ENCODE data around the gene HAUS8. TPM values are rescaled to one million over a fixed set of nuclear protein-coding genes. Genes with fewer than 3 reads are reported as not detected.

The HAUS8 gene
- total RNA-seq, 1 experiment from 2014 or later: 66.4 TPM

- no peaks in the 10 kb centered on the region for H3K36me3 ChIP-seq (ENCODE audit: insufficient read depth, low read length, poor library complexity, severe bottlenecking)
- TF ChIP-seq CTCF (conservative IDR thresholded peaks at IDR 0.05; ENCODE audit: low read depth, low read length) (no peak), EZH2 (IDR thresholded peaks at IDR 0.05; ENCODE audit: borderline replicate concordance, low read depth, low read length, poor library complexity, severe bottlenecking) (no peak)
- peaks cover 4% of the 10 kb centered on the region for H3K27me3 ChIP-seq (replicated peaks; ENCODE audit: insufficient read depth, low read depth, low read length, poor library complexity)
- no peaks in the 10 kb centered on the region for H3K4me1 ChIP-seq (ENCODE audit: insufficient read depth, low read length, poor library complexity, severe bottlenecking)
- intact Hi-C loops (cut with micrococcal nuclease; ENCODE audit: unreplicated experiment): no loop called here
- H3K4me3 ChIP-seq (ENCODE audit: low read depth, low read length, poor library complexity, severe bottlenecking): no peak overlapping the region
- BruUV-seq (replicated peaks): no TSS peak
- ChIA-PET POLR2A (ENCODE audit: low non-redundant PET) (no interaction called here), CTCF (no interaction called here)
- H3K9me3 ChIP-seq (ENCODE audit: low read depth, low read length, poor library complexity, severe bottlenecking): no peaks in the 10 kb centered on the region
- H3K27ac ChIP-seq (ENCODE audit: low read depth, low read length, poor library complexity, severe bottlenecking): no peak overlapping the region
- DNase-seq (ENCODE audit: low spot score): no peak
These were observed 38.6 kb downstream of the HAUS8 start for GRCh38 chr19:17036640-17037039.

DNA sequence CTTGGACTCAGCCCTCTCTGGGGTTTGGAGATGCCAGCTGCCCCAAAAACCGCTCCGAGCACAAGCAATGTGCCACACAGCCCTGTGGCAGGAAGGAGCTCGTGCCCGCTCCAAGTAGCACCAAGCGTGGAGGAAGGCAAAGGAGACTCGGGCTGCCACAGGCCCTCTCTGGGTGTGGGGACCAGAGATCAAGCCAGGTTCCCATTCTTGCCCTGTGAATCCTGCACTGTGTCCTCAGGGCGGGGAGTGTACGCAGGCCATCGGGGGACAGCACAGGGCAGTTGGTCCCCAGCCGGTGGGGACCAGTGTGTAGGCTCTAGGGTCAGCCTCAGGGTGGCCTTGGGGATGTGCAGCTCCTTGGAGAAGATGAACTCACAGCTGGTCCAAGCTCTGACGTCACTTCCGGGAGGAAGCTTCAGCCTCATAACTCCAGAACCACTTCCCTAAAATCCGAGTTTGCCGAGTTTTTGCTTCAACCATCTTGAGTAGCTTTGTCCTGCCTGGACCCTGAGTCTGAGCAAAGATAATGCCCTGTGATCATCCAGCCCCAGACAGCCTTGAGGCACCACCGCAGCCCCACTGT is 39.3 kb downstream of the HAUS8 start:
- POLR2A ChIA-PET (ENCODE audit: low non-redundant PET): no interaction called here
- DNase-seq (ENCODE audit: low spot score): peak; percentile 55
- peaks cover 4% of the 10 kb centered on the region for H3K27me3 ChIP-seq (replicated peaks; ENCODE audit: insufficient read depth, low read depth, low read length, poor library complexity)

DNA sequence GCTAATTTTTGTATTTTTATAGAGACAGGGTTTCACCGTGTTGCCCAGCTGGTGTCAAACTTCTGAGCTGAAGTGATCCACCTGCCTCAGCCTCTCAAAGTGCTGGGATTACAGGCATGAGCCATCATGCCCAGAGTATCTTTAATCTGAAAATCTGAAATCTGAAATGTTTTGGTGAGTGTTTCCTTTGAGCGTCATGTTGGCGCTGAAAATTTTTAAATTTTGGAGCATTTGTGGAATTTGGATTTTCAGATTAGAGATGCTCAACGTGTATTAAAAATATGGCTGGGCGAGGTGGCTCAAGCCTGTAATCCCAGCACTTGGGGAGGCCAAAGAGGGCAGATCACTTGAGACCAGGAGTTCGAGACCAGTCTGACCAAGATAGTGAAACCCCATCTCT is 43.5 kb downstream of the HAUS8 start:
- no peaks in the 10 kb centered on the region for H3K4me1 ChIP-seq (ENCODE audit: insufficient read depth, low read length, poor library complexity, severe bottlenecking)
- ChIA-PET CTCF (no interaction called here), POLR2A (ENCODE audit: low non-redundant PET) (no interaction called here)
- no peak overlapping the region for H3K4me3 ChIP-seq (ENCODE audit: low read depth, low read length, poor library complexity, severe bottlenecking)
- TF ChIP-seq CTCF (conservative IDR thresholded peaks at IDR 0.05; ENCODE audit: low read depth, low read length): no peak
- no peak for TF ChIP-seq EZH2 (IDR thresholded peaks at IDR 0.05; ENCODE audit: borderline replicate concordance, low read depth, low read length, poor library complexity, severe bottlenecking)
- H3K9me3 ChIP-seq (ENCODE audit: low read depth, low read length, poor library complexity, severe bottlenecking): no peaks in the 10 kb centered on the region
- H3K27ac ChIP-seq (ENCODE audit: low read depth, low read length, poor library complexity, severe bottlenecking): no peak overlapping the region
- no TSS peak for BruUV-seq (replicated peaks)
- H3K27me3 ChIP-seq (replicated peaks; ENCODE audit: insufficient read depth, low read depth, low read length, poor library complexity): peaks cover 19% of the 10 kb centered on the region
- DNase-seq (ENCODE audit: low spot score): no peak
- intact Hi-C loops (cut with micrococcal nuclease; ENCODE audit: unreplicated experiment): no loop called here
- no peaks in the 10 kb centered on the region for H3K36me3 ChIP-seq (ENCODE audit: insufficient read depth, low read length, poor library complexity, severe bottlenecking)

More for the DNA sequence above, 39.3 kb downstream of the HAUS8 start:
- no peaks in the 10 kb centered on the region for H3K9me3 ChIP-seq (ENCODE audit: low read depth, low read length, poor library complexity, severe bottlenecking)
- BruUV-seq (replicated peaks): no TSS peak
- intact Hi-C loops (cut with micrococcal nuclease; ENCODE audit: unreplicated experiment): no loop called here
- H3K4me3 ChIP-seq (ENCODE audit: low read depth, low read length, poor library complexity, severe bottlenecking): no peak overlapping the region
- no peaks in the 10 kb centered on the region for H3K36me3 ChIP-seq (ENCODE audit: insufficient read depth, low read length, poor library complexity, severe bottlenecking)
- no peak overlapping the region for H3K27ac ChIP-seq (ENCODE audit: low read depth, low read length, poor library complexity, severe bottlenecking)
- CTCF ChIA-PET: no interaction called here
- TF ChIP-seq EZH2 (IDR thresholded peaks at IDR 0.05; ENCODE audit: borderline replicate concordance, low read depth, low read length, poor library complexity, severe bottlenecking) (no peak), CTCF (conservative IDR thresholded peaks at IDR 0.05; ENCODE audit: low read depth, low read length) (no peak)
- H3K4me1 ChIP-seq (ENCODE audit: insufficient read depth, low read length, poor library complexity, severe bottlenecking): no peaks in the 10 kb centered on the region

Data from A673 (cell line).